HG03432 (cell line): ENCODE results near the gene ADGRL3.
A peak's percentile ranks its signal among the peaks of the same experiment; 100 is the strongest.

Experiments
- ATAC-seq: cut with Tn5 transposase; IDR thresholded peaks from one replicate; pipeline ENCODE4 v1.9.1; 2021; ENCODE audit warnings: mild to moderate bottlenecking, moderate library complexity; ENCODE audit not compliant: unreplicated experiment

Gene ADGRL3

GRCh38 chr4:61200187-61200915, at the start of gene ADGRL3:
Gene ADGRL3 (plus strand): TSS chr4:61200326.
- ATAC-seq: no peak

DNA sequence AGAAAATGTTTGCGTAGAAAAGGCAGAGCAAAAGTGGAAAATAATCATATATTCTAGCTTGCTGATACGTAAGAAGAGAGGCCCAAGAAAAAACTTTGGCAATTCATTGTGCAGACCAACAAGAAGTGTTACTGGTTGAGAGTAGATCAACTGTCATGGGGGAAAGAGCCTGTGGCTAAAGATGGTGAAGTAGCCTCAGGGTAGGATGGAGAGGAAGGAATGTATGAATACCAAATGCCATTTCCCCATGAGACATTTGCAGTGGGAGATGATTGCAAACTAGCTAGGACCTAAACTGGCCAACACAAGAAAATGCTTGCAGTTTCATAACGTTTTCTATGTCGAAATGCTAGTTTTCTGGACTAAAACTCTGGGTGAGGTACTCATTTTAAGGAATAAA, 47.7 kb upstream of the ADGRL3 start:
- ATAC-seq: no peak

GRCh38 chr4:61160478-61160877, 39.6 kb upstream of the ADGRL3 start:
- no peak for ATAC-seq

- ATAC-seq: no peak
Observed at GRCh38 chr4:61162116-61162515, 38.0 kb upstream of the ADGRL3 start.

GRCh38 chr4:61173799-61174198, 26.3 kb upstream of the ADGRL3 start:
- ATAC-seq: peak; percentile 74

DNA sequence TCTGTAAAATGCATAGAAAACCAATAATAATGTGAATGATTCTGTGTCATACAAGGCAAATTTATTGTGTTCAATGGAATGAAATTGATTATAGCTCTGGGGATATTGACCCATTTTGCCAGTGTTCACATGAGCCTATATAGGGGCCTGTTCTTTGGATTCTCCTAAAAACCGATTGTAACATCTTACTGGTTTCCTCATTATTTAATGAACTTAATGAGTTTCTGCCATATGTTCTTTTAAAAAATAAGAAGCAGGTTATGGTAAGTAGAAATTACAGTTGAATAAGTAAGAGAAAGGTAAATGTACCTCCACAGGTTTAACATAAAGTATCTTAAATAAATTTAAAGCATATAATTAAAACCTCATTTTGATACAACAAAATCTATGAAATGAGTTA, 24.6 kb upstream of the ADGRL3 start:
- ATAC-seq: no peak

DNA sequence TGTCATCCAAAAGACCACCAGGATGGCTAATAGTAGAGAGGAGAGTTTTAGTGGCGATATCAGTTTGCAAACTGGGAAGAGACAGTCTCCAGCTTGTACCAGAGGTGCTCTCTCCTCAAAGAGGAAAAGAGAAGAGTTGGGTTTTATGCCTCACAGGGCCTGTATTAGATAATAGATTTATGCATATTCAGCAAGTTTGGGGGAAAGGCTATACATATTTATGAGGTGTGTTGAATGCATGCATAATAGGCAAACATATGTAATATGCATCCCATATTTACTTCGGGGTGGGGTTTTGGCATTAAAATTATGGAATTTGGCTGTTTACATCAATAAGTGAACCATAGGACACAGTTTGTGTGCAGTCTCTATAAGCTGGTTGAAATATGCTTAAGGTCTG, 22.8 kb upstream of the ADGRL3 start:
- ATAC-seq: no peak

GRCh38 chr4:61180405-61180804, 19.7 kb upstream of the ADGRL3 start:
- ATAC-seq: no peak

DNA sequence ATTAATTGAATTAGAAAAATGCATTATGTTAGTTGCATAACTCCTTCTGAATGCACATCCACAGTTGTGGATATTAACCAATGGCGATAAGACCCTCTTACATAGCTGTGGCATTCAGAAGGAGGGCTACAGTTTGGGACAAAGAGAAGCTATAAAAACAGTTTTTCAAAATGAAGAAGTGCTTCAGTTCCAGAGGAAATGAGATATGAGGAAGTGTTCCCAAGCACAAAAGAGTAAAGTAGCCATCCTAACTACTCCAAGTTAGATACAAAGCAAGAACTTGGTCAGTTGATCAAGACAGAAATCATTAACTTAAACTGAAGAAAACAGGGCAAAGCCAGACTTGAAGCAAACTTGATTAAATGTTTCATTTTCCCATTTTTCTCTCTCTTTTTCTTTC, 17.2 kb upstream of the ADGRL3 start:
- ATAC-seq: no peak

DNA sequence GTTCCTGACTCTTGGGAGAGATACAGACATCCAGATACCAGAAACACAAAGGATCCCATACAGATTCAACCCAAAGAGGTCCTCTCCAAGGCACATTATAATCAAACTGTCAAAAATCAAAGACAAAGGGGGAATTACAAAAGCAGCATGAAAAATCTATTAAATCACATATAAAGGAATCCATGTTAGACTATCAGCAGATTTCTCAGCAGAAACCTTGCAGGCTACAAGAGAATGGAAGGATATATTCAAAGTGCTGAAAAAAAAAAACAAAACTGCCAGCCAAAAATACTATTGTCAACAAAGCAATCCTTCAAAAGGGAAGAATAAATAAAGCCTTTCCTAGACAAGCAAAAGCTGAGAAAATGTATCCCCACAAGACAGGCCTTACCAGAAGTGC, 14.8 kb upstream of the ADGRL3 start:
- ATAC-seq: no peak

GRCh38 chr4:61192392-61192791, 7.7 kb upstream of the ADGRL3 start:
- ATAC-seq: no peak

GRCh38 chr4:61193863-61194262, 6.3 kb upstream of the ADGRL3 start:
- ATAC-seq: no peak

DNA sequence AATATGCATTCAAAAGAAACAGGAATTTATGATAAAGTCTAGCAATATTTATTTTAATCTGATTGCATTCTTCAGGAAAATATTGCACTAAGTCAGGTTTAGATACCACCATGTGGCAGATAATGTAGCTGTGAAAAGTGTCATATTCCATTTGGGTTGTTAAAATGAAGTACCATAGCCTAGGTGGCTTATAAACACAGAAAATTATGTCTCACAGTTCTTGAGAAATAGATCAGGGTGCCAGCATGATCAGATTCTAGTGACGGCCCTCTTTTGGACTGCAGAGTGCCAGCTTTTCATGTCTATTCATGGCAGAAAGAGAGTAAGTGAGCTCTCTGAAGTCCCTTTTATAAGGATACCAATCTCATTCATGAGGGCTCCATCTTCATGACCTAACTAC, 5.6 kb upstream of the ADGRL3 start:
- no peak for ATAC-seq

DNA sequence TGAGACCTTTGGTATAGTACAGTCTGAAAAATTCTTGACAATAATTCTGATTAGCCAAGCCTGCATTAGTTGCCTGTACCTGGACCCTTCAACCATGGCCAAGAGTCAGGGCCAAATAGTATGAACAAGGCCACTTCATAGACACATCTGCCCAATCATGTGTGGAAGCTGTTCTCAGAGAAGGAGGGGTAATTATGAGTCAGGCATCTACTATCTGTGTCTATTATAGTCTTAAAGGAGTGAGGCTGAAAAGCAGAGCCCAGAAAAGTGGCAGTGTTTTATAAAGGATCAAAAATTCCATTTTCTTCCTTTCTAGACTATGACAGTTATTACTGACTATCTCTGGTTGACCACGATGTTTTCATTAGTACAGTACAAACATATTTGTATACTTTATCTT, 5.0 kb upstream of the ADGRL3 start:
- ATAC-seq: no peak

- no peak for ATAC-seq
Observed at GRCh38 chr4:61198686-61199085, 1.4 kb upstream of the ADGRL3 start.

- no peak for ATAC-seq
Observed at GRCh38 chr4:61199873-61200186, 296 bp upstream of the ADGRL3 start.

GRCh38 chr4:61200916-61201526, 895 bp downstream of the ADGRL3 start:
- no peak for ATAC-seq

- no peak for ATAC-seq
Observed at GRCh38 chr4:61201561-61201960, 1.4 kb downstream of the ADGRL3 start.

DNA sequence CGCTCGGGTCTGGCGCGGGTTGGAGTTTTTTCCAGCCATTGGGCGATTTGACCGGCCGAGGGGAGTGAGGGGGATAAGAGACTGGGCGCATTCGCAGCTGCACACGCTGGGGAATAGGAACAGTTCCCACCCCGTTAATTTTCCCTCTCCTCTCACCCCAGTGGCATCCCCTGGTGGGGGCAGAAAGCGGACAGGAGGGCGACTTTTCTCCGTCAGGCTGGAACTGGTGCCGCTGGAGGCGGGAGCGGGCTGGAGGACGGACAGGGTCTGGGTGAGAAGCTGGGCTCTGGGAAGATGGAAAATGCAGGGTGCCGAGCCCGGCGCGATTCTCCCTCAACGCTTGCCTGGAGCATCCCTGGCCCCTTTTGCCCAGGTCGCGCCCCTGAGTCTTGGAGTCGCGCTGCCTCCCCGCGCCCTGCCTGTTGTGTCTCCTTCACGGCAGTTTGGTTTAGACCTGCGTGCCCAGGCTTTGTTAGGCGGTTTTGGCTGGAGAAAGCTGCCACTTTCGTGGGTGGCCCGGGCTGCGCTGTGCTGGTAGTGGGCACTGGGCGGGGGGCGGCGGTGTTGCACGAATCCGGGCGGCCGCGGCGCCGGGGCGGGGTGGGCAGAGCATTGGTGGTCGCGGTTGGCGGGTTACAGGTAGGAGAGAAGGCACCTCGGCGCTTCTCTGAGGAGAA, 2.0 kb downstream of the ADGRL3 start:
- no peak for ATAC-seq

GRCh38 chr4:61202638-61203435, 2.7 kb downstream of the ADGRL3 start:
- ATAC-seq: no peak

GRCh38 chr4:61203436-61203790, 3.3 kb downstream of the ADGRL3 start:
- ATAC-seq: no peak
